NCI-H526 (cell line): ENCODE data around the gene TMBIM6.
"Not testable (repeated sequence)": the region's sequence is repeated elsewhere in the genome, so short reads cannot be mapped to it uniquely, and the experiment has no call there.

ENCODE experiments used
- DNase-seq, 2 experiments: peaks; one replicate each; lab custom pipeline; 2025; lab: John Stamatoyannopoulos, UW

The TMBIM6 gene, protein sequence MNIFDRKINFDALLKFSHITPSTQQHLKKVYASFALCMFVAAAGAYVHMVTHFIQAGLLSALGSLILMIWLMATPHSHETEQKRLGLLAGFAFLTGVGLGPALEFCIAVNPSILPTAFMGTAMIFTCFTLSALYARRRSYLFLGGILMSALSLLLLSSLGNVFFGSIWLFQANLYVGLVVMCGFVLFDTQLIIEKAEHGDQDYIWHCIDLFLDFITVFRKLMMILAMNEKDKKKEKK

DNA sequence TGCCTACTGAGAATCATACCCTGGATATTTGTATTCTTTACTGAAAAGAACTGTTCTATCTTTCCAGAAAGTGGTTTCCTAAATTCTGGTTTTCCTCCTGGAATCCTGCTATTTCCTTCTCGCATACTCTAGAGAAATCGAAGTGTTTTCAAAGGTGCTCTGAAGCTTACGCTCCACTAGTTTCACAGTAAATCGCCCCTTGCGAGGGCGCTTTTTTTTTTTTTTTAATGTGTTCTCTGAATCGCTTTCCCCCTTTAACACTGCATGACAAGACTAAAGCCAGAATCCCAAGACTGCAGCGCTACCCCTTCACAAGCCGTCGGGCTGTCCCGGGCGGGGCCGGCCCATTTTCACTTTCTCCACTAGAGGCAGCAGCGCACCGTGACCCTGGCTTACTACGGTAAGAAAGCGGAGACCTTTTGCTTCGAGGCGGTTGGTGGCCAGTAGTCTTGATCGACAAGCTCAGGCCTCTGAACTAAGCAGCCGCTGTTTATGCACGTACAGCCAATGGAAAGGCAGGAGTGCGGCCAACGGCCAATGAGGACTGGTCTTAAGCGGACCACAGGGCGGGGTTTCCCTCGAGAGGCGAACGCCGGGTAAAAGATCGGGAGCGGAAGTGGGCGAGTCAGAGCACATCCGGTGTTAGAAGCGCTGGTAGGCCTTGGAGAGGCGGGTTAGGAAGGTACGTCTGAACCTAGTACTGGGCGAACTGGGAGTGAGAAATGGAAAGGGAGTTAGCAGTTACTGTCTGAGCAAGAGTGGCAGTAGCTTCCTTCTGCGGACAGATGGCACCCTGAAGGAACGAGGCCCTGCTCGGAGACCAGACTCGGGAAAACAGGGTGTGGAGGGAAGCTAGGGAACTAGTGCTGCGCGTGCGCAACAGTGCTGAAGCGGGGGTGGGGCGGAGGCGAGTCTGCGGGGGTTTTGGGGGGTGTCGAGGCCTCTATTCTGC lies at the start of gene TMBIM6:
Gene TMBIM6 (plus strand): TSS at position 628 of the 952 bp plus-strand sequence. CDS start 10,937 bp downstream, outside the sequence.
- peak; percentile 100 for DNase-seq

- DNase-seq, result no peak
Measured at GRCh38 chr12:49692851-49693250, 48.5 kb upstream of the TMBIM6 start.

DNA sequence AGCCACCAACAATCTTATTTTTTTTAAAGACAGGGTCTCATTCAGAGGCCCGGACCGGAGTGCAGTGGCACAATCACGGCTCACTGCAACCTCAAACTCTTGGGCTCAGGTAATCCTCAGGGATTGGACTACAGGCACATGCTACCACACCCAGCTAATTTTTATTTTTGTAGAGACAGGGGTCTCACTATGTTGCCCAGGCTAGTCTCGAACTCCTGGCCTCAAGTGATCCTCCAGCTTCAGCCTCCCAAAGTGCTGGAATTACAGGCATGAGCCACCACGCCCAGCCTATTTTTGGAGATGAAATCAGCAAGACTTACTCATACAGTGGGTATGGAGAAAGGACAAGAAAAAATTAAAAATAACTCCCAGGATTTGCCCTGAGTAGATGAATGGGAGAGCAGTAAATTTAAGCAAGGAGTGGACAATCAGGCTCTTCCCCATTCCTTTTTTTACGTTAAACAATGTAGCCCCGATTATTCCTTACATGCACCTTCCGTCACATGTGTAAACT lies 47.4 kb upstream of the TMBIM6 start:
- no peak for DNase-seq

GRCh38 chr12:49696723-49697122 lies 44.6 kb upstream of the TMBIM6 start:
- DNase-seq, result no peak

DNA sequence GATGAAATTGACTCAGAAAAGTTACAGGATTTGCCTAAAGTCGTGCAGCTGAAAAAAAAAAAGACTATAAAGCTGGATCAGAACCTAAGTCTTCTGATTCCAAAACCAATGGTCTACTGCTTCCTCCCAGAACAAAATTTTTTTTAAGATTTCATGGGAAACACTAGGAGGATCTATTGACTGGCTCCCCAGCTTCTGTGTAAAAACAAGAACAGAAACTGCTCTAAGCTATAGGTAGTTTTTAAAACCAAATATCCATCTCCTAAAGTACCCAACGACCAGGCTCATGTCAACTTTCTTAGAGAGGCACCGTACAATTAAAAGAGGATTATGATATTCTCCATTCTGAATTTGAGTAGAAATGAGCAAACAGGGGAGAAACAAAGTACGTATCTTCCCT lies 43.5 kb upstream of the TMBIM6 start:
- no peak for DNase-seq

- no peak for DNase-seq
Measured at GRCh38 chr12:49698619-49699545, 42.5 kb upstream of the TMBIM6 start.

DNA sequence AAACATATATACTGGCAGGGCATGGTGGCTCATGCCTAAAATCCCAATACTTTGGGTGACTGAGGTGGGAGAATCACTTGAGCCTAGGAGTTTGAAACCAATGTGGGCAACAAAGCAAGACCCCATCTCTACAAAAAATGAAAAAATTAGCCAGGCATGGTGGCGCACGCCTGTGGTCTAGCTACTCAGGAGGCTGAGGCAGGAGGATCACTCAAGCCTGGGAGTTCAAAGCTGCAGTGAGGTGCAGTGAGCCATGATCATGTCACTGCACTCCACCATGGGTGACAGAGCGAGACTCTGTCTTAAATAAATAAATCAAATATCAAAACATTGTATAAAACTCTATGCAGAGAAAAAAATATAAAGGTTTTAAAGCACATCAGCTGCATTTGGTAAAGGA lies 39.3 kb upstream of the TMBIM6 start:
- DNase-seq, result no peak

DNA sequence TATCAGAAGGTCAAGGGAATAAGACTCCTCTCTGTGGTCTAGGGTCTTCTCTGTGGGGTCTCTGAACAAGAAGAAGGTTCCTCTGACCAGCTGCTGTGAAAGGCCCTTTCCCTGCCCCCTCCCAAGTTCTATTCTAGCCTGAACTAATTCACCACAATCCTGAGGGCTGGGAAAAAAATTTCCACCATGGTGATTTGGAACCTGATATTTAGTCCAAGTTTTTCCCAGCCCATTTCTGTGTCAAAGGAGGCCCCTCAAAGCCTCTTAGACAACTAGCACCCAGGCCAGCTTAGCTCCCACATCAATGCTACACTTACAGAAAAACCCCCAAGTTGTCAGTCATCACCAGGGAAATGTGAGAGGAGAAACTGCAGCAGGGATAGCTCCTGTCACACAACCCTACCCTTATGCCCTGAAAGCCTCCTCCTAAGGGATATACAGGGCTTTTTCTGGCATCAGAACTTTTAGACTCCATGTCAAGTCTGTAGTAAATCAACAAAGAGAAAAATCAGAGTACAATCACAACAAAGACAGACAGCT lies 38.6 kb upstream of the TMBIM6 start:
- DNase-seq, result no peak

GRCh38 chr12:49703647-49704137 lies 37.7 kb upstream of the TMBIM6 start:
- DNase-seq, result no peak

GRCh38 chr12:49705479-49706134 lies 35.8 kb upstream of the TMBIM6 start:
- DNase-seq, result no peak

GRCh38 chr12:49706351-49707127 lies 34.8 kb upstream of the TMBIM6 start:
- peak in 1 of 2 experiments; percentile 57 for DNase-seq

DNA sequence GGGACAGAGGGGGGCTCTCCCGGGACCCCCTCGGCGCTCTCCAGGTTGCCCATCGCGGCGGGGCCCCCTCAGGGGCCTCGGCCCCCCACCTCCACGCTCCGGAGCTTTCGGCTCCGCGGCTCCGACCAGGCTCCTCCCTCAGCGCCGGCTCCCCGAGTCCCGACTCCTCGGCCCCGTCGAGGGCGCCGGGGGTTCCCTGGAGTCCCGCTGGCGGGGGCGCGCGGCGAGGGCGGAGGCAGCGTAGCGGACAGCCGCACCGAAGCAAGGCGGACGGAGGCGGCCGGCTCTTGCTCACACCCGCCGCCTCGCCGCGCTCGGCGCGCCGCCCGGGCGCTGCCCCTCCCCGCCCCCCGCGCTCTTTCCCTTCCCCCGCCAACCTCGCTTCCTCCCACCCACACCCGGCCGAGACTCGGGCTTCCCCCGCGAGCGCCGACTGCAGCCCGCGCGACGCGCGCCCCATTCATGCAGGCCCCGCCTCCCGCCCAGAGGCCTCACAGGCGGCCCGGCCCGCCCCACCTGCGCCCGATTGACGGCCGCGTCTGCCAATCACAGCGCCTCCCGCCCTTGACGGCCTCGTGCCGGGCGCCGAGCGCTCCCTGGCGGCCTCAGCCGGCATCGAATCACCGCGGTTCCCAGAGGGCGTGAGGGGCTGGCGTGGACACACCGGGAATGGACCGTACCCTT lies 34.1 kb upstream of the TMBIM6 start, which contains the start of gene FMNL3:
Gene FMNL3 (minus strand): TSS at position 278 of the 684 bp plus-strand sequence. CDS start 225 bp downstream, at position 53.
- DNase-seq, result peak; percentile 53 to 96

DNA sequence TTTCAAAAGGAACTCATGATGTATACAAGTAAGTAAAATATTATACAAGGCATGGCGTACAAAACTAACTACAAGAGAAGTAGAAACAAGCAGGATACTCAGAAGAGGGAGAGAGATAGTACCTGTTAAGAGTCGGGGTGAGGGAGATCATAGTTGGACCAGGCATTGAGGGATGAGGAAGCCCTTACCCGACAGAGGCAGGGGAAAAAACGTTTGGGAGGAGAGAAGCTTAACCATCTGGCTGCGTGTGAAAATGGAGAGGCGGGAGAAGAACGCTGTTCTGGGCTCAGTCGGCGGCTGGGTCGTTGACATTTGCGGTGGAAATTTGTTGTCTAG lies 33.6 kb upstream of the TMBIM6 start:
- DNase-seq, result no peak

DNA sequence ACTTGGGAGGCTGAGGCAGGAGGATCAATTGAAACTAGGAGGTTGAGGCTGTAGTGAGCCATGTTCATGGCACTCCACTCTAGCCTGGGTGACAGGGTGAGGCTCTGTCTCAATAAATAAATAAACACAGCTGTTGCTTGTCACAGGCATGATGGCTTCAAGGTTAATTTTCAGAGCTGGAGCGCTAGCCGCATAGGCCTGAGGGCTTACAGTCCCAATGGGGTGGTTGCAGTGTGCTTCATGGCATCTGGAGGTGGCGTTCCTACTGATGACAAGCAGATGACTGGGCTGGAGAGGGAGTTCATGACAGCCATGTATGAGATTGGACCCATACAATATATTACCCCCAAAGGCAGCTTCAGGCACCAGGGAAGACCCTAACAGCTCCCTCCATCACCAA lies 32.5 kb upstream of the TMBIM6 start:
- no peak for DNase-seq

- DNase-seq, result not testable (repeated sequence)
Measured at GRCh38 chr12:49713952-49714351, 27.4 kb upstream of the TMBIM6 start.

- DNase-seq, result no peak
Measured at GRCh38 chr12:49716553-49716952, 24.8 kb upstream of the TMBIM6 start.

- DNase-seq, result not testable (repeated sequence)
Measured at GRCh38 chr12:49717800-49718199, 23.6 kb upstream of the TMBIM6 start.

DNA sequence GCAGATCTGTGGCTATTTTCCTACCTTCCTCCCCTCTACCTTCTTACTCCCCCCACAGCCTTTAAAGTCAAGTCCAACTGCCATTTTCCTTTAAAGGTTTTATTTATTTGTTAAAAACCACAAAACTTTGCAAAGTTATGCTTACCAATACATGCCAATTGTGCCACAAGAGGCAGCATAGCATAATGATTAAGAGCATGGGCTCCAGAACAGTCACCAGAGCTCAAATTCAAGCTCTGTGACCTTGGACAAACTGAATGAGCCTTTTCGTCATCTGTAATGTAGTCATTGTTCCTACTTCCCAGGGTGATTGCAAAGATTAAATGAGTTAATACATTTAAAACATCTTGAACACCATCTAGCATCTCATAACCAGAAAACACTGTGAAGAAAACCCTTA lies 21.1 kb upstream of the TMBIM6 start:
- no peak for DNase-seq

GRCh38 chr12:49721355-49721754 lies 20.0 kb upstream of the TMBIM6 start:
- not testable (repeated sequence) for DNase-seq
